Right lobe of liver (tissue), 4 donors: Measurements from ENCODE around the gene KCNQ4.

Source experiments
- CTCF ChIP-seq, 4 donors: fragments of 200-600 bp in 3 of 4; fragments of 450-650 bp in 1 of 4; IDR thresholded peaks; one replicate each; pipeline versions ENCODE4 v1.5.1 to v1.8.0; 2016 to 2022; ENCODE audit warnings: antibody characterized with exemption in 4 of 4, mild to moderate bottlenecking in 2 of 4
- POLR2A ChIP-seq: fragments of 450-650 bp; IDR thresholded peaks from one replicate; pipeline ENCODE4 v1.6.1; 2017; ENCODE audit warnings: antibody characterized with exemption, mild to moderate bottlenecking
- donor health status: DM: no; HTN: no; CAD: no.
- donor health status: DM: no; HTN: no; CAD: no.
- donor health status: DM: no; HTN: yes; CAD: no.

DNA sequence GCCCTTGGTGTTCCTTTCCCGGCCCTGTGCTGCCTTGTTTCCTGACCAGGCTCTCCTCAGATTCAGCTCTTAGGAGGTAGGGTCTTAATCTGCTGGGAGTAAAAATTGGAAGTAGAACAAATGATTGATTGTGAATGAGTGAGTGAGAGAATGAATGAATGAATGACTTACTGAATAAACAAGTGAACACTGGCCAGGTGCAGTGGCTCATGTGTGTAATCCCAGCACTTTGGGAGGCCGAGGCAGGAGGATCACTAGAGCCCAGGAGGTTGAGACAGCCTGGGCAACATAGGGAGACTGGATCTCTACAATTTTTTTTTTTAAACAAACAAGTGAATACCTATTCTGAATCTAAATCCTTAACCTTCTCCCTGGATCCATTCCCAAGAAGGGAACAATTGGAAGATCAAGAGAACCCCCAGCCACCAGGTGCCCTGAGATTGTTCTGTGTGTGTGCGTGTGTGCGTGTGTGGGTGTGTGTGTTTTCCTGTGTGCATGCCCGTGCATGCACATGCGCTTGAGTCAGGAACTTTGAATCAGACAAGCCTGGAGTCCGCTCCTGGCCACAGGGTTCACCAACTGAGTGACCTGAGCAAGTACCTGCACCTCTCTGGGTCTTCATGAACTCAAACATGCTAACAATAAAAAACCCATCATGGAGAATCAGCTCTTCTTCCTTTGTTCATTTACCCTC, 102.9 kb downstream of the KCNQ4 start:
- no peak for TF ChIP-seq CTCF (IDR thresholded peaks at IDR 0.05)
- TF ChIP-seq POLR2A: no peak
